Hematopoietic multipotent progenitor cell treated with erythropoietin and hydrocortisone succinate and interleukin-3 and kit ligand, for 4 days (in vitro differentiated cells): ENCODE data around the gene WDSUB1.

Source experiments
- DNase-seq: peaks from one replicate; pipeline ENCODE4 v3.0.0-alpha.2; 2015

Gene WDSUB1

GRCh38 chr2:159265171-159265576 is 21.3 kb downstream of the WDSUB1 start:
- peak; percentile 62 for DNase-seq

- DNase-seq, result no peak
These were observed 23.6 kb downstream of the WDSUB1 start for GRCh38 chr2:159262904-159263303.

- DNase-seq, result no peak
These were observed 24.3 kb downstream of the WDSUB1 start for GRCh38 chr2:159262226-159262625.

- DNase-seq, result no peak
These were observed 30.3 kb downstream of the WDSUB1 start for GRCh38 chr2:159256159-159256558.

GRCh38 chr2:159252905-159253304 is 33.6 kb downstream of the WDSUB1 start:
- DNase-seq, result no peak

GRCh38 chr2:159251296-159252173 is 35.0 kb downstream of the WDSUB1 start:
- no peak for DNase-seq

GRCh38 chr2:159249990-159250715 is 36.4 kb downstream of the WDSUB1 start:
- DNase-seq, result peak; percentile 82

- DNase-seq, result no peak
These were observed 40.0 kb downstream of the WDSUB1 start for GRCh38 chr2:159246325-159246988.

- DNase-seq, result no peak
These were observed 43.0 kb downstream of the WDSUB1 start for GRCh38 chr2:159243529-159243928.

GRCh38 chr2:159234868-159235267 is 51.6 kb downstream of the WDSUB1 start:
- no peak for DNase-seq

GRCh38 chr2:159232456-159233170 is 53.9 kb downstream of the WDSUB1 start:
- DNase-seq, result no peak

- no peak for DNase-seq
These were observed 56.2 kb downstream of the WDSUB1 start for GRCh38 chr2:159230145-159230877.

GRCh38 chr2:159229476-159230144 is 56.9 kb downstream of the WDSUB1 start:
- DNase-seq, result no peak

- DNase-seq, result no peak
These were observed 58.4 kb downstream of the WDSUB1 start for GRCh38 chr2:159228081-159228581.

GRCh38 chr2:159227467-159227866 is 59.0 kb downstream of the WDSUB1 start:
- DNase-seq, result no peak

- no peak for DNase-seq
These were observed 59.7 kb downstream of the WDSUB1 start for GRCh38 chr2:159226608-159227385.

GRCh38 chr2:159226059-159226461 is 60.4 kb downstream of the WDSUB1 start:
- peak; percentile 61 for DNase-seq

GRCh38 chr2:159225025-159226016 is 61.2 kb downstream of the WDSUB1 start:
- no peak for DNase-seq
